ENCODE measurements around the gene SLIT3.
A peak's percentile ranks its signal among the peaks of the same experiment; 100 is the strongest.

Gene SLIT3

DNA sequence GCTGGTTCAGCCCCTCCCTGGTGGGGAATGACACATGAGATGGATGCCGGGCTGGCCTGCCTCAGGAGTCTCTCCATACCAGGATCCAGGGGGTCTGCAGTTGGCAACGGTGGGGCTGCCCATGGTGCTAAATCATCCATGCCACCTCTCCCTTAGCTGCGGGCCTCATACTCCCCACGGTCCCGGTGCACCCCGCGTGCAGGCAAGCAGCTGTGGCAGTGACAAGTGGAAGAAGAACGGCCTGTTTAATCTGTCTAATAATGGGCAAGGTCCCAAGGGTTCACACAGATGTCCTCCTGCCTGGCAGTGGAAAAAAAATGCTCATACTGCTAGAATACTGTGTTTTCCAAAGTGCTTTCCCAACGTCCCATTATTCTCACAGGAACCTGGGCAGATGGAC is 524.9 kb downstream of the SLIT3 start:
- no peak for TF ChIP-seq POLR2A (IDR thresholded peaks at IDR 0.05; ENCODE audit: low read length)
- TF ChIP-seq GATA1 (IDR thresholded peaks at IDR 0.05; ENCODE audit: low read depth, low read length), result no peak
- DNase-seq, result no peak

DNA sequence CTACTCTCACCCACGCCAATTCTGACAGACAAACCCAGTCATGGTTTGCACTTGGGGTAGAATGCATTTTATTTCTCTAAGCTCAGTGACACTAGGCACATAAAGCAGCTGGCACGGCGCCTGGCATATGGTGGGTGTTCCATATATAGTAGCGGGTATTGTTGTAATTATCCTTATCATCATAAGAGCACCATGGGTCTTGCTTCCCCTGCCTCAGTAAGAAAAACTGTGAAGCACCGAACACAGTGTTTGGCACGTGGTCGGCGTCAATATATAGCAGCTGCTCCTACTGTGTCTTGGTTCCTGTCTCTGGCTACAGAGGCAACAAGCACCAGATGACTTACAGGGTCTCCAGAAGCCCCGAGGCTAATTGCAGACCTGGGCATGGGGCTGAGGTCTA is 527.7 kb downstream of the SLIT3 start:
- no peak for DNase-seq
- TF ChIP-seq GATA1 (IDR thresholded peaks at IDR 0.05; ENCODE audit: low read depth, low read length) (no peak), POLR2A (IDR thresholded peaks at IDR 0.05; ENCODE audit: low read length) (no peak)

DNA sequence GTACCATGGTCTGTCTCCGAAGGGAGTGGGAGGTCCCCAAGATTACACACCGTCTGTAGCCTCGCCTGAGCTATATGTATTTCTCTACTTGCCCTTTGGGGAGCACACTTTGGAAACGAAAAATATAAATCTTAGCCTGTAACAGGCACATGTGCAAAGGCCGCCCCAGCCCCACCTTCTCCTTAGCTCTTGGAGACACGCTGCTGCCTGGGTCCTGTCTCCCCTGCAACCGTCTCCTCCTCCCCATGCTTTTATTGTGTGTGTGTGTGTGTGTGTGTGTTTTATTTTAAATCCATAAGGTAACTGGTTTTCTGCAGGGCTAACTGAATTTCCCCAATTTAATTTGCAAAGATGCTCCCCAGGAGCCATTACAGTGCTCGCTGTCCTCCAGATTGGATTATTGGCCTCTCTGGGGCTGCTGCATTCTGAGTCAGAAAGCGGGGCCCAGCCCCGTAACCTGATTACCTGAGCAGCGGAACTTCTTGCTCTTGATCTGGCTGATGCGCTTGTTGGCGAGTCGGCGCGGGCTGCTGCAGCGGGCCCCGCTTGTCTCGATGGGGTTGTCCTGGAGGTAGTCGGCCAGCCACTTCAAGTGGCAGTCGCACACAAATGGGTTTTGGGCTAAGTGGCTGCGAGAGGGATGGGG is 528.5 kb downstream of the SLIT3 start:
- no peak for DNase-seq
- TF ChIP-seq POLR2A (IDR thresholded peaks at IDR 0.05; ENCODE audit: low read length) (no peak), GATA1 (IDR thresholded peaks at IDR 0.05; ENCODE audit: low read depth, low read length) (no peak)

DNA sequence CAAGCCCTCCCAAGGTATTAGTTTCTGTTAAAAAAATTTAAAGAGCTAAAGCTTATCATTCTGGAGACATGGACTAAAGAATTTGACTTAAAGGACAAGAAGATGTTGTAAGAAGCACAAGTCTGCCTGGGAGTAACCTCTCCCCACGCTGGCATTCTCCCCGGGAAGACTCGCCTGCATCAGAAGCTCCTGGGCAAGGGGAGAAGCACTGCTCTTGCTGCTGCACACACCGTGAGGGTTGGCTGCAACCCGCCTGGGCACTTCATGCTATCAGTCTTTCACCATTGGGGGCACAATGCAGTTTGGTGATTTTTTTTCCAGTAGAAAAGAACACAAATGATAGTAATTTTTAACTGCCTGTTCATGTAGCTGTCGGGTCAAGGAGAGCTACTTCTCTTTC is 529.3 kb downstream of the SLIT3 start:
- no peak for TF ChIP-seq GATA1 (IDR thresholded peaks at IDR 0.05; ENCODE audit: low read depth, low read length)
- no peak for TF ChIP-seq POLR2A (IDR thresholded peaks at IDR 0.05; ENCODE audit: low read length)
- no peak for DNase-seq

DNA sequence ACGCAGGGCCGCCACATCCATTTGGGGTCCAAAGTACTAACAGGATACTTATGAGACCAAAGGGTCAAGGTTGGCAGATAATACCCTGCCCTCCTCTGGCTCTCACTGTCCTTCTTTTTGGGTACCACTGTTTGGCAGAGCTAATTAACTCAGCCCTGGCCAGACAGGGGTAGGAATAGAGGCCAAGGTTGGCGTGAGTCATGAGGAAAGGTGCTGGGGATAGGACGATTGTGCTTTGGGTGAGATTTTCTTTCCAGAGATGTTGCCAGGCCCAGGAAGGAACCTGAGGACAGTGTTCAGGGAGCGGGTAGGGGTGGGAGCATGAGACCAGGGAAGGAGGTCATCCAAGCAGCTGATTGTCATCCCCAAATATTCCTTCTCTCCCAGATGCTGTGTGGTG is 529.9 kb downstream of the SLIT3 start:
- TF ChIP-seq GATA1 (IDR thresholded peaks at IDR 0.05; ENCODE audit: low read depth, low read length), result no peak
- no peak for TF ChIP-seq POLR2A (IDR thresholded peaks at IDR 0.05; ENCODE audit: low read length)
- DNase-seq, result no peak

DNA sequence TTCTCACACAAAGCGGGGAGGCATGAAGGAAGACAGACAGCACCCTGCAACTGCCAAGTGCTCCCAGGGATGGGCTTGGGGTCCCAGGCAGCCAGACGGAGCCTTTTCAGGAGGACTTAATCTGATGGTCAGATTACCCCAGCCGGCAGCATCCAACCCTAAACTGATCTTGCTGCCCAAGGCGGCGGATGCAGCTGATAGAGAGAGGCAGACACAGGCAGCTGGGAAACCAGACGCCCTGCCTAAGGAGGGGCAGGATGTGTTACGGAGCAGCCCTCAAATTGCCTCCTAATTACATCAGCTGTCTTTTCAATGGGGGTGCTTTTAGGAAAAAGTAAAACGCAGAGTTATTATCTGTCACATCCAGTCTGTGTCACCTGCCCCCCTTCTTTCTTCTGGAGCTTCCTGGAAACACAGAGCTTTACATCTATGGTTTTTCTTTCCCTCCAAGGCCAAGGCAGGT is 530.9 kb downstream of the SLIT3 start:
- peak; percentile 77 to 85 for DNase-seq

DNA sequence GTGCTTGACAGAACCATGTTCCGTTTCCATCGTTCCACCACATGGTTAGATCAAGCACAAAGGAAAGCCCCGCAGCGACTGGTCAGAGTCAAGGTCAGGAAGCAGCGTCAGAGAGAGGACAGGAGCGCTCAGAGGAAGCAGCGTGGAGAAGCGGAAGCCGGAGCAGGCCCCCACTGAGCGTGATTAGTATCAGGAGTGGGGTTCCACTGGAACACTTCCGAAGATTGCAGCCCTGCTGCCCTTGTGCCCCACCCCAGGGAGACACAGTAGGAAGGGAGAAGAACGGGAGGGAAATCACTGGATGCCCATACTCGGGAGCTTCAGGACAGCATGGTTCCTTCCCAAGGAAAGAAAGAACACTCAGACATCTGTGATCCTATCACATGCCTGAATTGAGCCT is 532.8 kb downstream of the SLIT3 start:
- no peak for DNase-seq
- TF ChIP-seq GATA1 (IDR thresholded peaks at IDR 0.05; ENCODE audit: low read depth, low read length) (no peak), POLR2A (IDR thresholded peaks at IDR 0.05; ENCODE audit: low read length) (no peak)

More for the DNA sequence above, 530.9 kb downstream of the SLIT3 start:
- TF ChIP-seq GATA1 (IDR thresholded peaks at IDR 0.05; ENCODE audit: low read depth, low read length) (no peak), POLR2A (IDR thresholded peaks at IDR 0.05; ENCODE audit: low read length) (no peak)

DNA sequence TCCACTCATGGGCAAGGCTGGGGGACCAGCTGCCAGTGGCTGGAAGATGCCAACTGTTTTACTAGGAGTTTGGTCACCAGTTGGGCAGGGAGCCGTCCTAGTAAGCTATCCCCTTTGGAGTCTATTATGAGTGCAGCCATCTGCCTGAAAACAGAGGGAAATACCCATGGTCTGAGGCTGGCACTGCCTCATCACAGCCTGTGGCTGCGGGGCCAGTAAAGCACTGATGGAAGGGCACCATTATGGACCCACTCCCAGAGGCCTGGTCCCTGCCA is 534.6 kb downstream of the SLIT3 start:
- no peak for TF ChIP-seq GATA1 (IDR thresholded peaks at IDR 0.05; ENCODE audit: low read depth, low read length)
- TF ChIP-seq POLR2A (IDR thresholded peaks at IDR 0.05; ENCODE audit: low read length), result no peak
- DNase-seq, result no peak

DNA sequence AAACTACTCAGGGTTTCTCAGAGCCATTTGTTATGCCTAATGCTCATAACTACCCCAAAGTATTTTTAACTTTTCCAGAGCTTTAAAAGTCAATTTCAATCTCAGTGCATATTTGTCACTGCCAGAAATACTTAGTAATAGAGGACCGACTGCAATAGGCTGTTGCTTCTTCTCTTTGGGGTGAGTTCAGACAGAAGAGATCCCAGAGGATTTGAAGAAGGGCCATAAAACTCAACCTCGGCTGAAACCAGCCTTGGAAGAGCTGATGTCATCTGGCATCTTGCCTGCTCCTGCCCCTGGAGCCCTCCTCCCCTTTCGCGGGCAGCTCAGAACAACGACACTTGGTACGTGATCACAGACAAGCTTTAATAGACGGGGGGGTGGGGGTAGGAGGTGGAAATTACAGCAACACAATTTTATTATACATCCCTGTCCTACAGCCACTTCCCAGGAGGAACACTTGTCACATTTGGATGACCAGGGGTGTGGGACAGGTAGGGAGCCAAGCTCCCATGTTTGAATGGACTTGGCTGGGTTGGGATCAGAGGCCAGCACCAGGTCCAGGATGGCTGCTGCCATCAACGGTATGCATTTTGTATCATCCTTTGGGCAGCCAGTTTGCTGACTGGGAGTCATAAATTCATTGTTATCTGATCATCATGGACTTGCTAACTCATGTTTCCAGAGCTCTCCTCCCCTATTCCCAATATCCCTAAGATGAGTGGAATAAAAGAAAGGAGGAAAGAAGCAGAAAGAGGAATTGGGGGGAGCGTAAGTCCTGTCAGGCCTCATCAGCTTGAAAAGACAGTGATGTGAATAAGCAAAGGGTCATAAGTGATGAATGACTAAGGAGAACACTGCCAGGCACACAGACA is 535.2 kb downstream of the SLIT3 start:
- TF ChIP-seq POLR2A (IDR thresholded peaks at IDR 0.05; ENCODE audit: low read length), result no peak
- TF ChIP-seq GATA1 (IDR thresholded peaks at IDR 0.05; ENCODE audit: low read depth, low read length), result no peak
- DNase-seq, result peak in 1 of 2 experiments; percentile 4

DNA sequence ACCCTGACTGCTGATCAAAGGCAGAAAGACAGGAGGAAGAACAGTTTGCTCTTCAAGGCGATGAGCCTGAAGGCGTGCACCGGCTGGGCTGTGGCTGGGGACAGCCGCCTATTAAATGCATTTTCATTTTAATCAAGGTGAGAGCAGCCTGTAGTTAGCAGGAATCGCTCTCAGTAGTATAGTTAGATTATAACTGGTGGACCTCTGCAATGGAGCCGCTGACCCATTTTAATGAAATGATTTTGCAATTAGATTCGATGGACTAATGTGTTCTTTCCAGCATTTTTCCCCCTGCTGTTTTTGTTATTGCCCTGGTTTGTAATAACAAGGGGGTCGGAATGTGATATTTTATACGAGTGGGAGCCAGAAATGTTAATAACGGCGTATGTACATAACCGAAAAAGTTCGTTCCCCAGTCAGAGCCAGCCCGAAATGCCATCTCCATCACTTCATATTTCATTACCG is 535.8 kb downstream of the SLIT3 start:
- no peak for TF ChIP-seq POLR2A (IDR thresholded peaks at IDR 0.05; ENCODE audit: low read length)
- TF ChIP-seq GATA1 (IDR thresholded peaks at IDR 0.05; ENCODE audit: low read depth, low read length), result no peak
- no peak for DNase-seq

DNA sequence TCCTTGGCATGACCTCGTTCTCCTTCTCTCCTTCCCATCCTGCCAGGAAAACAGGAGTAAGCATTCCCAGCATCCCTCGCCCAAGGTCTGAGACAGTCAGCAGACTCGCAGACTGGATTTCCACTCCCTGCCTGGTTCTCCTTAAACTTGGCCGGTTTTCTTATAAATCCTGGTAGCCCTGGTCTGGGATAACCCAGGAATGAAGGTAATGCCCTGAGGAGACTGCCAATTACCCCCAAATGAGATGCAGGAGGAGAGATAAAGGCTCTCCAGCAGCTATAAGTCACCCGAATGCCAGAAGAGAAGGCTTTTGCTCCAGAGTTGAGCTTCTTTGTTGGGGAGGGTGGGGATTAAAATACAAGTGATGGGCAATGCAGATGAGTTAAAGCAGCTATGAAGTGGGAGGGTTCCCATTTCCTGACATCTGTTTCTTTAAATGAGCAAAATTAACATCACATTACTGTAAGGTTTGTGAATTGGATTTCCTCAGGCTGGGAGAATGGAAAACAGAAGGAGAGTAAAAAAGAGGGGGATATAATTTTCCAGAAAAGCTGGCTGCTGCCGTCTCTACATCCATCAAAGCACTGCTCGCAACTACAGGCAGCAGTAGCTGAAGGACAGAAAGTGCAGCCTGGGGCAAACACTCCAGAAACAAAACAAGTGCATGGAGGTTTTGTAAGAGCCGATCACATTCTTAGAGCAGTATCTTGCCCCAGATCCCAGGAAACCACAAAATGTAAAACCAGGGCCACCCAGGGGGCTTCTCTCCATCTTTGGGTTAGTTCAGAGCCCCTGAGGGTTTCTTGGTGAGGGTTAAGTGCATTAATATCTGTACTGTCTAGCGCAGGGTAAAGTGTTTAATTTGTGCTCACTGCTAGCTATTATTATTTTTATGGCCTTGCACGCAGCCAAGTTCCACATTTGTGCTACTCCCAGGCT is 544.2 kb downstream of the SLIT3 start:
- no peak for DNase-seq
- TF ChIP-seq GATA1 (IDR thresholded peaks at IDR 0.05; ENCODE audit: low read depth, low read length) (no peak), POLR2A (IDR thresholded peaks at IDR 0.05; ENCODE audit: low read length) (no peak)

DNA sequence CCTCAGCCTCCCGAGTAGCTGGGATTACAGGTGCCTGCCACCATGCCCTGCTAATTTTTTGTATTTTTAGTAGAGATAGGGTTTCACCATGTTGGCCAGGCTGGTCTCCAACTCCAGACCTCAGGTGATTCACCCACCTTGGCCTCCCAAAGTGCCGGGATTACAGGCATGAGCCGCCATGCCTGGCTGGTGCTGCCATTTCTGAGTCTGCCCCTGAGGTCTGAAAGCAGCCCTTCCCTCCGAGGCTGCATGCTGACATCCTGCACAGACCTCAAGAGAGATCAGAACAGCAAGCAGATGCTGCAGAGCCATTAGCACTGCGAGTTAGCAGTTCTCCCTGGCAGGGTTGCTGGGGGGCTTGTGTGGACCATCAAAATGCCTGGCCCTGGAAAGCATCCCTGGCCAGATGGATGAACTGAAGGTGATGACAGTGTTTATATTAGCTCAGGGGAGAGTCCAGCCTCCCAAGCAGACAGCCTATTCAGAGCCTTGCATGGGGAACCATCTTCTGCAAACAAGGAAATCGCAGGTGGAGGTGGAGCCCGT is 545.3 kb downstream of the SLIT3 start:
- DNase-seq, result no peak
- no peak for TF ChIP-seq POLR2A (IDR thresholded peaks at IDR 0.05; ENCODE audit: low read length)
- TF ChIP-seq GATA1 (IDR thresholded peaks at IDR 0.05; ENCODE audit: low read depth, low read length), result no peak

DNA sequence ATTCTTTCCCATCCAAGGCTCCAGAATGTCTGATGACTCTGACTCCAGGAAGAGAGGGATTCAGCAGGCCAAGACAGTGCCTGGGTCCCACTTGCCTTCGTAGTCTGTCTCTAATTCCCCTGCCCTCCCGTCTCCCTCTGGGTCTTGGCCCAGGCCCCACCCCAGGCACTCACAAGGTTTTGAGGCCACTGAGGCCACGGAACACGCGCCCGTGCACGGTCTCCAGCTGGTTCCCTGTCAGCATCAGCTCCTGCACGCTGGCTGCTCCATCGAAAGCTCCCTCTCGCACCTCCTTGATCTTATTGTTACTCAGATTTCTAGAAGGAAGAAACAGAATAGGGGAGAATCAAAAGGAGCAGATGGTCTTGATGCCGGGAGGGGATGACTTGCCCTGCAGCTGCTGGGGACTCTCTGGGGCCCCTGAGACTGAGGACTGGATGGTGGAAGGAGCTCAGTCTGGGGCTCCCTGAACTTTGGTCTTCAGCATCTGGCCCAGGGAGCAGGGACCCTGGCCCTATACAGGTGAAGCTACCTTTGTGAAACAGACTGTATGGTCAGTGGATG is 547.2 kb downstream of the SLIT3 start:
- no peak for DNase-seq
- no peak for TF ChIP-seq GATA1 (IDR thresholded peaks at IDR 0.05; ENCODE audit: low read depth, low read length)
- TF ChIP-seq POLR2A (IDR thresholded peaks at IDR 0.05; ENCODE audit: low read length), result no peak

All from erythroblast (primary cell).